HepG2 (cell line): ENCODE results near the gene GPLD1. TPM values are rescaled to one million over a fixed set of nuclear protein-coding genes. Genes with fewer than 3 reads are reported as not detected.

ENCODE experiments used
- EP300 ChIP-seq, 3 experiments: sonication (generic) in 1 of 3; formaldehyde crosslinking in 1 of 3; IDR thresholded peaks; 2 replicates each; pipeline versions ENCODE4 v1.5.1 to v1.6.1; 2011 to 2020; ENCODE audit warnings: low read depth in 2 of 3, low read length in 2 of 3, borderline replicate concordance in 1 of 3, improper control_type of control experiment in 1 of 3, mild to moderate bottlenecking in 1 of 3, missing genetic modification reagents in 1 of 3, moderate library complexity in 1 of 3
- KLF12 ChIP-seq: sonication (generic); formaldehyde crosslinking; IDR thresholded peaks from 2 replicates; pipeline ENCODE4 v1.4.0; 2020; ENCODE audit warnings: missing genetic modification reagents, borderline replicate concordance
- MXD4 ChIP-seq: IDR thresholded peaks from 2 replicates; pipeline ENCODE4 v1.6.1; 2016; ENCODE audit warnings: mild to moderate bottlenecking, missing biosample characterization, missing genetic modification reagents
- NAIF1 ChIP-seq: sonication (generic); formaldehyde crosslinking; IDR thresholded peaks from 2 replicates; pipeline ENCODE4 v1.5.0; 2020; ENCODE audit warnings: mild to moderate bottlenecking, missing genetic modification reagents, borderline replicate concordance
- PAWR ChIP-seq: sonication (generic); formaldehyde crosslinking; IDR thresholded peaks from 2 replicates; pipeline ENCODE4 v1.4.0; 2020; ENCODE audit warnings: missing genetic modification reagents, mild to moderate bottlenecking, borderline replicate concordance
- PCBP2 ChIP-seq: fragments of 200-400 bp; formaldehyde crosslinking; optimal IDR thresholded peaks from 2 replicates; pipeline ENCODE3; 2018; ENCODE audit warnings: low read length, low read depth; ENCODE audit not compliant: poor library complexity, severe bottlenecking
- POGZ ChIP-seq: sonication (generic); formaldehyde crosslinking; IDR thresholded peaks from 2 replicates; pipeline ENCODE4 v1.4.0; 2020; ENCODE audit warnings: mild to moderate bottlenecking, missing genetic modification reagents
- ZNF546 ChIP-seq: sonication (generic); formaldehyde crosslinking; conservative IDR thresholded peaks from 2 replicates; pipeline ENCODE4 v1.8.1; 2023; ENCODE audit warnings: mild to moderate bottlenecking, missing genetic modification reagents
- ZNF577 ChIP-seq: sonication (generic); formaldehyde crosslinking; IDR thresholded peaks from 2 replicates; pipeline ENCODE4 v1.4.0; 2020; ENCODE audit warnings: mild to moderate bottlenecking, low read depth, missing genetic modification reagents, borderline replicate concordance
- polyA plus RNA-seq, 8 experiments: library from polyadenylated mRNA; depleted of rRNA in 3 of 8; stranded (reverse) in 7 of 8; unstranded in 1 of 8; fragments of >200 nt; fragmentation: Illumina TruSeq in 4 of 8; extraction: Trizol in 4 of 8; gene quantifications; 2 replicates each; pipeline versions ENCODE4 v1.2.1 to v1.2.3, GENCODE V29; 2011 to 2016; ENCODE audit warnings: low read depth in 4 of 8, missing spikeins in 1 of 8, mixed read lengths in 1 of 8; ENCODE audit not compliant: insufficient read depth in 1 of 8
- total RNA-seq, 5 experiments: library from RNA; depleted of rRNA; stranded (reverse); fragments of >200 nt; fragmentation: Illumina TruSeq; extraction: Trizol; gene quantifications; 2 replicates each; pipeline ENCODE4 v1.2.3, GENCODE V29; 2016; ENCODE audit warnings: low read depth in 1 of 5
- TF ChIP-seq, protein P1 (sequence below): sonication (generic); formaldehyde crosslinking; IDR thresholded peaks from 2 replicates; pipeline ENCODE4 v1.8.1; 2023; ENCODE audit warnings: missing genetic modification reagents, mild to moderate bottlenecking, borderline replicate concordance
- TF ChIP-seq, protein P2 (sequence below), 2 experiments: IDR thresholded peaks; 2 replicates each; pipeline ENCODE4 v1.6.1; 2011 to 2012; ENCODE audit warnings: low read length in 2 of 2, borderline replicate concordance in 1 of 2, low read depth in 1 of 2, mild to moderate bottlenecking in 1 of 2, moderate library complexity in 1 of 2
- TF ChIP-seq, protein P3 (sequence below): IDR thresholded peaks from 2 replicates; pipeline ENCODE4 v1.6.1; 2016; ENCODE audit warnings: control low read depth
- TF ChIP-seq, protein P4 (sequence below): sonication (generic); formaldehyde crosslinking; IDR thresholded peaks from one replicate; pipeline ENCODE4 v1.5.1; 2020; ENCODE audit warnings: mild to moderate bottlenecking, missing genetic modification reagents; ENCODE audit errors: not compliant biosample characterization

The GPLD1 gene
- total and polyA plus RNA-seq, 2 of the 13 experiments (the other 11 are each of a cell fraction or from before 2014, with no cell fraction given): 6.2 to 7.6 TPM

DNA sequence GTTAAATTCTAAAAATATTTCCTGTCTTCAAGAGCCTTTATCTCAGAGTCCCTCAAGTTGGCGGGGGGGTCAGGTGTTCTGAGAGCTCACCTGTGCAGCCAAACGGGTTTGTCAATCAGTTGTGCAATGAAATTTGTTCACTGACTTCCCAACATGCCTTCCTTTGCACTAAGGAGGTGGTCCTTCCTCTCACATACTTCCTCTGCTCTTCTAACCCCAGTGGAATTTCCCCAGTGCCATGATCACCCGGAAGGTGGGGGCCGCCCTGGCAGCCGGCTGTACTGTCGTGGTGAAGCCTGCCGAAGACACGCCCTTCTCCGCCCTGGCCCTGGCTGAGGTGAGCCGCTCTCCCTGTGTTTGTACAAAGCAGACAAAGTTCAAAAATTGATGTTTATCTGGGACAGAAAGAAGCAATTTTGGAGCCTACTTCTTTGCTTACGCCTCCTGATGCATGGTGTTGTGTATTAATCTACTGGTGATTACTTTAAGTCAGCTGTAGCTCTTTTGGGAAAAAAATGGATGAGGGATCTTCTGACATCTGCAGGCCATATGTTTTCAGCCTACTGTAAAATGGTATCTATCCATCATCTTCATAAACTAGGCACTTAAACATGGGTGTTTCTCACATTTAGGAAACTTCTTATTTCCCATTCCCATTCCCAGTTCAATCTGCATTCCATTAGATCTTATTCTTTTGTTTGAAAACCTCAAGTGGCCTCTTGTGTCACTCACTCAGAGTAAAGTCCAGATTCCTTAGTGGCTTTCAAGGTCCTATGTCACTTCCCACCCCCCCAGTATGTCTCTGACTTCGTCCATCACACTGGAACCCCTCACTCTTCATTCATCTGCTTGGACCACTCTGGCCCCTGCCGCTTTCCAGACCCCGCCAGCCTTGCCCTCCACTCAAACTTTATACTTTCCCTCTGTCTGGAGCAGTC, 15.5 kb upstream of the GPLD1 start (continued):
- TF ChIP-seq POGZ (CRISPR knock-in tag) (peak; percentile 94), PAWR (no peak), ZNF546 (CRISPR knock-in tag) (no peak), PCBP2 (no peak), MXD4 (CRISPR knock-in tag) (peak; percentile 20; the same call in 1 of the 2 replicates), EP300 (IDR thresholded peaks at IDR 0.05; ENCODE audit: low read depth in 2 of 2, low read length in 2 of 2) (peak in 1 of 2 experiments; percentile 85; a peak in 2 of 4 replicates), EP300 (CRISPR knock-in tag; IDR thresholded peaks at IDR 0.05; ENCODE audit: borderline replicate concordance) (no peak; the same call in 1 of the 2 replicates), NAIF1 (CRISPR knock-in tag) (no peak), ZNF577 (CRISPR knock-in tag) (no peak), KLF12 (CRISPR knock-in tag) (no peak; the same call in 1 of the 2 replicates)
- TF ChIP-seq, protein P1, sequence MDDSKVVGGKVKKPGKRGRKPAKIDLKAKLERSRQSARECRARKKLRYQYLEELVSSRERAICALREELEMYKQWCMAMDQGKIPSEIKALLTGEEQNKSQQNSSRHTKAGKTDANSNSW (CRISPR knock-in tag): no peak
- TF ChIP-seq, protein P2, sequence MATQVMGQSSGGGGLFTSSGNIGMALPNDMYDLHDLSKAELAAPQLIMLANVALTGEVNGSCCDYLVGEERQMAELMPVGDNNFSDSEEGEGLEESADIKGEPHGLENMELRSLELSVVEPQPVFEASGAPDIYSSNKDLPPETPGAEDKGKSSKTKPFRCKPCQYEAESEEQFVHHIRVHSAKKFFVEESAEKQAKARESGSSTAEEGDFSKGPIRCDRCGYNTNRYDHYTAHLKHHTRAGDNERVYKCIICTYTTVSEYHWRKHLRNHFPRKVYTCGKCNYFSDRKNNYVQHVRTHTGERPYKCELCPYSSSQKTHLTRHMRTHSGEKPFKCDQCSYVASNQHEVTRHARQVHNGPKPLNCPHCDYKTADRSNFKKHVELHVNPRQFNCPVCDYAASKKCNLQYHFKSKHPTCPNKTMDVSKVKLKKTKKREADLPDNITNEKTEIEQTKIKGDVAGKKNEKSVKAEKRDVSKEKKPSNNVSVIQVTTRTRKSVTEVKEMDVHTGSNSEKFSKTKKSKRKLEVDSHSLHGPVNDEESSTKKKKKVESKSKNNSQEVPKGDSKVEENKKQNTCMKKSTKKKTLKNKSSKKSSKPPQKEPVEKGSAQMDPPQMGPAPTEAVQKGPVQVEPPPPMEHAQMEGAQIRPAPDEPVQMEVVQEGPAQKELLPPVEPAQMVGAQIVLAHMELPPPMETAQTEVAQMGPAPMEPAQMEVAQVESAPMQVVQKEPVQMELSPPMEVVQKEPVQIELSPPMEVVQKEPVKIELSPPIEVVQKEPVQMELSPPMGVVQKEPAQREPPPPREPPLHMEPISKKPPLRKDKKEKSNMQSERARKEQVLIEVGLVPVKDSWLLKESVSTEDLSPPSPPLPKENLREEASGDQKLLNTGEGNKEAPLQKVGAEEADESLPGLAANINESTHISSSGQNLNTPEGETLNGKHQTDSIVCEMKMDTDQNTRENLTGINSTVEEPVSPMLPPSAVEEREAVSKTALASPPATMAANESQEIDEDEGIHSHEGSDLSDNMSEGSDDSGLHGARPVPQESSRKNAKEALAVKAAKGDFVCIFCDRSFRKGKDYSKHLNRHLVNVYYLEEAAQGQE (IDR thresholded peaks at IDR 0.05; ENCODE audit: borderline replicate concordance in 1 of 2, low read depth in 1 of 2, low read length in 2 of 2): no peak
- TF ChIP-seq, protein P3, sequence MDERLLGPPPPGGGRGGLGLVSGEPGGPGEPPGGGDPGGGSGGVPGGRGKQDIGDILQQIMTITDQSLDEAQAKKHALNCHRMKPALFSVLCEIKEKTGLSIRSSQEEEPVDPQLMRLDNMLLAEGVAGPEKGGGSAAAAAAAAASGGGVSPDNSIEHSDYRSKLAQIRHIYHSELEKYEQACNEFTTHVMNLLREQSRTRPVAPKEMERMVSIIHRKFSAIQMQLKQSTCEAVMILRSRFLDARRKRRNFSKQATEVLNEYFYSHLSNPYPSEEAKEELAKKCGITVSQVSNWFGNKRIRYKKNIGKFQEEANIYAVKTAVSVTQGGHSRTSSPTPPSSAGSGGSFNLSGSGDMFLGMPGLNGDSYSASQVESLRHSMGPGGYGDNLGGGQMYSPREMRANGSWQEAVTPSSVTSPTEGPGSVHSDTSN (CRISPR knock-in tag): no peak
- TF ChIP-seq, protein P4, sequence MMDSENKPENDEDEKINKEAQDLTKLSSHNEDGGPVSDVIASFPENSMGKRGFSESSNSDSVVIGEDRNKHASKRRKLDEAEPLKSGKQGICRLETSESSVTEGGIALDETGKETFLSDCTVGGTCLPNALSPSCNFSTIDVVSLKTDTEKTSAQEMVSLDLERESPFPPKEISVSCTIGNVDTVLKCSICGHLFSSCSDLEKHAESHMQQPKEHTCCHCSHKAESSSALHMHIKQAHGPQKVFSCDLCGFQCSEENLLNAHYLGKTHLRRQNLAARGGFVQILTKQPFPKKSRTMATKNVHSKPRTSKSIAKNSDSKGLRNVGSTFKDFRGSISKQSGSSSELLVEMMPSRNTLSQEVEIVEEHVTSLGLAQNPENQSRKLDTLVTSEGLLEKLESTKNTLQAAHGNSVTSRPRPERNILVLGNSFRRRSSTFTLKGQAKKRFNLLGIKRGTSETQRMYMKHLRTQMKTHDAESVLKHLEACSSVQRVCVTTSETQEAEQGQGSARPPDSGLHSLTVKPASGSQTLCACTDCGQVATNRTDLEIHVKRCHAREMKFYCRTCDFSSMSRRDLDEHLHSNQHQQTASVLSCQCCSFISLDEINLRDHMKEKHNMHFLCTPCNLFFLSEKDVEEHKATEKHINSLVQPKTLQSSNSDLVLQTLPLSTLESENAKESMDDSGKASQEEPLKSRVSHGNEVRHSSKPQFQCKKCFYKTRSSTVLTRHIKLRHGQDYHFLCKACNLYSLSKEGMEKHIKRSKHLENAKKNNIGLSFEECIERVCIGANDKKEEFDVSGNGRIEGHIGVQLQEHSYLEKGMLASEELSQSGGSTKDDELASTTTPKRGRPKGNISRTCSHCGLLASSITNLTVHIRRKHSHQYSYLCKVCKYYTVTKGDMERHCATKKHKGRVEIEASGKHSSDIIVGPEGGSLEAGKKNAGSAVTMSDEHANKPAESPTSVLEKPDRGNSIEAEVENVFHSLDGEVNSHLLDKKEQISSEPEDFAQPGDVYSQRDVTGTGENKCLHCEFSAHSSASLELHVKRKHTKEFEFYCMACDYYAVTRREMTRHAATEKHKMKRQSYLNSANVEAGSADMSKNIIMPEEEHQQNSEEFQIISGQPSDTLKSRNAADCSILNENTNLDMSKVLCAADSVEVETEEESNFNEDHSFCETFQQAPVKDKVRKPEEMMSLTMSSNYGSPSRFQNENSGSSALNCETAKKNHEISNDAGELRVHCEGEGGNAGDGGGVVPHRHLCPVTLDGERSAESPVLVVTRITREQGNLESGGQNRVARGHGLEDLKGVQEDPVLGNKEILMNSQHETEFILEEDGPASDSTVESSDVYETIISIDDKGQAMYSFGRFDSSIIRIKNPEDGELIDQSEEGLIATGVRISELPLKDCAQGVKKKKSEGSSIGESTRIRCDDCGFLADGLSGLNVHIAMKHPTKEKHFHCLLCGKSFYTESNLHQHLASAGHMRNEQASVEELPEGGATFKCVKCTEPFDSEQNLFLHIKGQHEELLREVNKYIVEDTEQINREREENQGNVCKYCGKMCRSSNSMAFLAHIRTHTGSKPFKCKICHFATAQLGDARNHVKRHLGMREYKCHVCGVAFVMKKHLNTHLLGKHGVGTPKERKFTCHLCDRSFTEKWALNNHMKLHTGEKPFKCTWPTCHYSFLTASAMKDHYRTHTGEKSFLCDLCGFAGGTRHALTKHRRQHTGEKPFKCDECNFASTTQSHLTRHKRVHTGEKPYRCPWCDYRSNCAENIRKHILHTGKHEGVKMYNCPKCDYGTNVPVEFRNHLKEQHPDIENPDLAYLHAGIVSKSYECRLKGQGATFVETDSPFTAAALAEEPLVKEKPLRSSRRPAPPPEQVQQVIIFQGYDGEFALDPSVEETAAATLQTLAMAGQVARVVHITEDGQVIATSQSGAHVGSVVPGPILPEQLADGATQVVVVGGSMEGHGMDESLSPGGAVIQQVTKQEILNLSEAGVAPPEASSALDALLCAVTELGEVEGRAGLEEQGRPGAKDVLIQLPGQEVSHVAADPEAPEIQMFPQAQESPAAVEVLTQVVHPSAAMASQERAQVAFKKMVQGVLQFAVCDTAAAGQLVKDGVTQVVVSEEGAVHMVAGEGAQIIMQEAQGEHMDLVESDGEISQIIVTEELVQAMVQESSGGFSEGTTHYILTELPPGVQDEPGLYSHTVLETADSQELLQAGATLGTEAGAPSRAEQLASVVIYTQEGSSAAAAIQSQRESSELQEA (CRISPR knock-in tag): no peak
